Pulmonary artery endothelial cell (primary cell): Measurements from ENCODE around the gene PPARD. TPM values are rescaled to one million over a fixed set of nuclear protein-coding genes. Genes with fewer than 3 reads are reported as not detected.
A peak's percentile ranks its signal among the peaks of the same experiment; 100 is the strongest.
"Not testable (repeated sequence)": the region's sequence is repeated elsewhere in the genome, so short reads cannot be mapped to it uniquely, and the experiment has no call there.

Experiments used
- DNase-seq: peaks from one replicate; pipeline ENCODE4 v3.0.0-alpha.2; 2011; ENCODE audit warnings: low read depth, low spot score
- total RNA-seq: library from RNA; depleted of rRNA; stranded (reverse); fragments of >200 nt; gene quantifications from 2 replicates; pipeline ENCODE4 v1.2.3, GENCODE V29; 2014

PPARD gene
- total RNA-seq, 1 donor from 2014 or later = 4.9 TPM

DNA sequence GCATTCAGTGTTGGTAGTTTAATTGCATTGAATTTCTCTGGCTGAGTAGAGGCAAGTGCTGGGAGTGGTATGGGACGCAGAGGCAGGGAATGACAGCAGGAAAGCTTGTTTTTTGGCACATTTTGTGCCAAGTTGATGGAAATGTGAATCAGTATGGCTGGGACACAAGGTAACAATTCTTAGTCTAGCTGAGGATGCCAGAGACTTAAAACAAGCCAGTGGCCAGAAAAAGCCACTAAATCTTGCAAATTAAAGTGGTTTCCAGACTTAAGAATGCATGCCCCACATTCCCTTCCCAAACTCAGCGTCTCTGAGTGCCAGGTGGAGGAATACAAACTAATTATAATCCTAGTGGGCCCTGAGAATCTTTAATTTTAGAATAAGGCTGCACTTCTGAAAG, 35.9 kb downstream of the PPARD start:
- DNase-seq = no peak

DNA sequence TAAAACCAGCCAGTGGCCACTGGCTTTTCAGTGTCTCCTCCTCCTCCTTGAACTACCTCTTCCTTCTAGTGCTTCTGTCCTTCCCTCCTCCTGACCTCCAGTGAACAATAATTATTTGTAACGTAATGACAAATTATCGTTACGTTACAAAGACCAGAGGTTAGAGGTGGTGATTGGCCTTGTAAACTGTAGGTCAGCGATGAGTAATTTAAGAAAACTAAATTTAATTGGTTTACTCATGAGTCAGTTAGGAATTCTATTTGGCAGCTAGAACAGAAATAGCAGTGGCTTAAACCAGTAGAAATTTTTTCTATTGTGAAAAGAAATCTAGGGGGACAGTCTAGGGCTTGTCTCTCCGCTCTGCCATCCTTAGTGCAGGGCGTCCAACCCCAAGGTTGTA, 38.8 kb downstream of the PPARD start:
- DNase-seq = no peak

- no peak for DNase-seq
These were observed 39.7 kb downstream of the PPARD start for GRCh38 chr6:35382015-35382414.

DNA sequence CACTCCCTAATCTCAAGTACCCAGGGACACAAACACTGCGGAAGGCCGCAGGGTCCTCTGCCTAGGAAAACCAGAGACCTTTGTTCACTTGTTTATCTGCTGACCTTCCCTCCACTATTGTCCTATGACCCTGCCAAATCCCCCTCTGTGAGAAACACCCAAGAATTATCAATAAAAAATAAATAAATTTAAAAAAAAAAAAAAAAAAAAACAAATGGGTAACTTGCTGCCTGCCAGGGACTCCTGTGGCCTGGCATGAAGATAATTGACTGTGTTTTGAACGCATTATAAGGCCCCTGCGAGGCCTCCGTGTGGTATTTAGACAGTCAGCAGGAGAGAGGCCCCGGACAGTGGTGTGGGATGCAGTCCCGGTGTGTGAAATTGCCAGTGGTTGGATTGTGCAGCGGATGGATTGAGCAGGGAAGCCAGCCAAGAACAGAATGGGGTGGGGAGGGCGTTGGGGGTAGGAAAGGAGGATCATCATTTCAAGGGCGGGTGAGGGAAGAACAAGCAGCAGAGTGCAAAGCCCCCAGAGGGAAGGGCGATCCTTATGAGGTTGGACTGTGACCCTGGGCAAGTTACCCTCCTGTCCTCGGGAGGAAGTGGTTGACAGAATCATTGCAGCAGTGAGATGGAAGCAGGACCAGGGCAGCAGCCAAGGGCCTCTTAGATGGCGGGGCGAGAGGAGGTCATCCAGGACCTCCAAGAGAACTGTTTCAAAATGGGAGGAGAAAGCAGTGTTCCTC, 43.3 kb downstream of the PPARD start:
- no peak for DNase-seq

DNA sequence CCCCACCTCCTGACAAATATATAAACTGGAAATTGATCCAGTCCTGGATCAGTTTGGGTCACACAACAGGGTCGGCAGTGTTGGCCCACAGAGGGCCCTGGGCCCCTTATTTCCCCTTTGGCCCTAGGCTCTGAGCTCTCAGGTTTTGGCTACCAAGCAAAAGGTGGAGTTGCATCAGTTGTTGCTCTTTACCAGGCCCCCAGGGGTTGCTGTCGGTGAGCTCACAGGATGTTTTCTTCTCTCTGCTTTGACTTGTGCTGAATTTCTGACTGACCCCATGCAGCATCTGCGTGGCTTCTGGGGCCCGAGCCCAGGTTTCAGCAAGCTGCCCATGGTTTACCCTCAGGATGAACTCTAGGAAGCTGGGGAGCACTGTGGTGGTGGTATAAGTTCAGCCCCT, 44.6 kb downstream of the PPARD start:
- no peak for DNase-seq

- DNase-seq = no peak
These were observed 45.7 kb downstream of the PPARD start for GRCh38 chr6:35388030-35388429.

GRCh38 chr6:35388772-35389352, 46.5 kb downstream of the PPARD start:
- DNase-seq = no peak

GRCh38 chr6:35389386-35389785, 47.0 kb downstream of the PPARD start:
- not testable (repeated sequence) for DNase-seq

DNA sequence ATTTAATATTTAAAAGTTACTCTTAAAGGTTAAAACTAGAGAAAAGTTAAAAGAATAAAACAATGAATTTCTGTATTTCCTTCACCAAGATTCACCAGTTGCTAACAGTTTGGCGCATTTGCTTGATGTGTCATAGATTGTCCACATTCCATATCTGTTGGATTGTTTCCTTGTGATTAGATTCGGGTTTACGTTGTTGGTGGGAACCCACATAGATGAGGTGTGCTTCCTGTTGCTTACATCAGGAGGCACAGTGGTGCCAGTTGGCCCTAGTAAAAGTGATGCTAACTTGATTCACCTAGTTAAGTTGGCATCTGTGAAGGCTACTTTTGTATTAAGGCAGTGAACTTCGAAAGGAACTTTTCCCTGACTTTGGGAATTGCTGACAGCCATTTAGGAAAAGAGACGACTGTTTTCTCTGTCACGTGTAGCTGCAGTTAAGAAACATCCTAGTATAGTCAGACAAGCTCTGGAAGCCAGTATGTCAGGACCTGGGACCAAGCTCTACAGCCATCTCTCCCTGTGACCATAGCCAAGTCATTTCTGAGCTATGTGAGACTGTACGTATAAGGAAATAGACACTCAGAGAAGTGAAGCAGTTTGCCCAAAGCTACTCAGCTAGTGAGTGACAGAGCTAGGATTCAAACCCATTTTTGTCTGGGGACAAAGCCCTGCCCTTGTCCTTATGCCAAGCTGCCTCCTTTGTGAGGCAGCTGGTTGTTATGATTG, 49.0 kb downstream of the PPARD start:
- DNase-seq = peak; percentile 92

GRCh38 chr6:35392111-35392702, 49.8 kb downstream of the PPARD start:
- no peak for DNase-seq

DNA sequence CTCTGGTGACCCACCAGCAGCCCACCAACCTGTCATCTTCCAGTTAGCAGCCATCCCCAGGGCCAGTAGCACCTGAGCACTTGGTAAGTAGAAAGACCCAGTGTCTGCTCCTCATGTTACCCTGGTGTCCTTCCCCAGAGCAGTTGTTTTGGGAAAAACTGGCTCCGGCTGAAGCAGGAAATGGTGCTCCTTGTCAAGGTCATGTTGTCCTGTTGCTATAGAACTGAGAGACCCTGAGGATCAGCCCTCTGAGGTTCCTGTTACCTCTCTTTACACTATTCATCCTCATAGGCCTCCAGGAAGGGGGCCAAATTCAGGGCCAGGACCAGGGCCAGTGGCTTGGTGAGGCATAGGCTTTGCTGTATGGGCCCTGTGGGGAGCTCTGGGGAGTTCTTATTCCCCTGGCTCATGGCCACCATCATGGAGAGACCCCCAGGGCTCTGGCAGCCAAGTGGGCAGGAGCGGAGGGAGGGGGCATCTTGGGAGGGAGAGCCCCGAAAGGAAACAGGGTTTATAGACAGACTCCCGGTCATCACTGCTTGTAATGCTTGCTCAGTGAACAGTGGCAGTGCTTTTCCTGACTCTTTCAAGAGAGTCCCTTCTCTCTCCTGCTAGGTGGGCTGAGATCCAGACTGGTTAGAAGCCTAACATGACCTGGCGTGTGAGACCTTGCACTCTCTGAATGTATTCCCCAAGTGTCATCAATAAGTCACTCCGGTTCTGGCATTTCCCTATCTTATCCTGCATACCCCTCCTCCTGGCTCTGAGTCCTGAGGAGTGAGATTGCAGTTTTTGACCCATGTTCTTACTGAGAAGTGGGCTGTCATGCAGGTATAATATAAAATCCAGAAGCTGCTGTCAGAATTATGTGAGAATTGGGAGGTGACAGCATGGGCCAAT, 50.7 kb downstream of the PPARD start:
- no peak for DNase-seq

- no peak for DNase-seq
These were observed 54.6 kb downstream of the PPARD start for GRCh38 chr6:35396991-35397390.

GRCh38 chr6:35397806-35398418, 55.6 kb downstream of the PPARD start:
- no peak for DNase-seq

DNA sequence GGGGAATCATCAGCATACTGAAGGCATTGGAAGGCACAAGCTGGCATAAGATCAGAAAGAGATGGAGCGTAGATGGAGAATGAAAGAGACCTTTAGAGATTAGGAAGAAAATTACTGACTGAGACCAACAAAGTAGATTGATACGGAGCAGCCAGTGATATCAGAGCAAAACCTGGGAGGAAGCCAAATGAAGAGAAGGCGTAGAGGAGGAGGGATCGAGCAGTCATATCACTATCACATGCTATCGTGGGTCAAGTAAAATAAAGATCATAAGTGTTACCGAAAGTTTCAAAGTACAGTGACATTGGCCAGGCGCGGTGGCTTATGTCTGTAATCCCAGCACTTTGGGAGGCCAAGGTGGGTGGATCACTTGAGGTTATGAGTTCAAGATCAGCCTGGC, 56.2 kb downstream of the PPARD start:
- no peak for DNase-seq

GRCh38 chr6:35400111-35400510, 57.8 kb downstream of the PPARD start:
- no peak for DNase-seq

DNA sequence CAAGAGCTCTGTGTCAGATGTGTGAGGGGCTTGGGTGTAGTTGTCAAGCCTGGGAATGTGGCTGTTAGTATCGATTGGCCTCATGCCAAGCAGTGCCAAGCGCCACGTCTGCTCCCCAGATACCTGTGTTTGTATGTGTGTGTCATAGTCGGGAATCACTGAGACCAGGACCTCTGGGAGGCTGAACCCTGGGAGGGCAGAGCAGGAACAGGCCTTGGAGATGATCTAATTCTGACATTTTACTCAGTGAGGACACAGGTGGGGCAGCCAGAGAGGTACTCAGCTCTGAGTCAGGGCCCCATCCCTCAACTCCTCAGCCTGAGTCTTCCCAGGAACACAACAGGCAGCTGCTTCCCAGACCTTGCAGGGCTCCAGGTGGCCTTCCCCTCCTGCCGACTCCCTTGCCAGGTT, 58.5 kb downstream of the PPARD start:
- no peak for DNase-seq

DNA sequence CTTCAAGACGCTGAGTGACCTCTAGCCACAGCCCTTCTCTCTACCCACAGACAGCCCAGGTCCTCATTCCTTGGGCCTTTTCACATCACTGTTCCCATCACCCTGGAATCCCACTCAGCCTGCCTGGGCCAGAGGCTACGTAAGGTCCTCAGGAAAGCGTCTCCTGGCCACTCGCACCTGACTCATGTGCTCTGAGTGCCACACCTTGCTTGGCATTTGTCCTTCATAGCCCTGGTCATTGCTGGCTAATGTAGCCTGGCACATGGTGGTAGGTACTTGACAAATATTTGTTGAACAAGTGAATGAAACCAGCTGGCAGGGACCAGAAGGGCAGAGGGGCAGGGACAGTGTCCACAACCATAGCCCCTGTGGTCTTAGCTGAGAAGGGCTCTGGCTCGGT, 59.2 kb downstream of the PPARD start:
- no peak for DNase-seq

GRCh38 chr6:35402136-35402855, 59.9 kb downstream of the PPARD start:
- no peak for DNase-seq

DNA sequence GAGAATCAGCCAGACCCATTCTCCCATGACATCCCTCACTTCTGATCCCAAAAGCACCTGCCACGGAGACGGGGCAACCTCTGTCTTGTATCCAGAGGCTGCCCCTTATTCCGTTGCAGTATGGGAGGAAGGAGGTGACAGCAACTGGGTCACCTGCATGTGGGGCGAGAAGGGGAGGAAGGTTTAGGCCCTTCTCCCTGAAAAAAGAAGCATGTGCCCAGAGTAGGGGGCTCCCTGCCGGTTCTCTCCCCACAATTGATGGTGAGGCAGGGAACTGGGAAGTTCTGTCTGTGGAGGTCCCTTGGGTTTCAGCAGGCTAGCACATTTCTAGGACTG, 60.5 kb downstream of the PPARD start:
- DNase-seq = no peak
